WTC11 (cell line): ENCODE data around the gene EME1.

Experiments used
- AFF4 ChIP-seq: sonication (generic); formaldehyde crosslinking; IDR thresholded peaks from 2 replicates; pipeline ENCODE4 v1.8.1; 2023; ENCODE audit warnings: mild to moderate bottlenecking, missing genetic modification reagents, borderline replicate concordance
- ATF2 ChIP-seq: sonication (generic); formaldehyde crosslinking; IDR thresholded peaks from 2 replicates; pipeline ENCODE4 v1.8.1; 2022; ENCODE audit warnings: low read depth, missing genetic modification reagents, borderline replicate concordance
- CTCF ChIP-seq: fragments of 200-600 bp; IDR thresholded peaks from 2 replicates; pipeline ENCODE4 v1.8.0; 2022; ENCODE audit warnings: antibody characterized with exemption
- IRF1 ChIP-seq: sonication (generic); formaldehyde crosslinking; IDR thresholded peaks from 2 replicates; pipeline ENCODE4 v1.8.0; 2023; ENCODE audit warnings: missing genetic modification reagents
- IRF2 ChIP-seq: sonication (generic); formaldehyde crosslinking; IDR thresholded peaks from 2 replicates; pipeline ENCODE4 v1.8.0; 2022; ENCODE audit warnings: low read depth, missing genetic modification reagents, borderline replicate concordance
- ZNF121 ChIP-seq: sonication (generic); formaldehyde crosslinking; IDR thresholded peaks from 2 replicates; pipeline ENCODE4 v1.8.0; 2023; ENCODE audit warnings: missing genetic modification reagents

GRCh38 chr17:50339381-50339780 lies 33.6 kb upstream of the EME1 start:
- TF ChIP-seq IRF1 (CRISPR knock-in tag), result no peak
- TF ChIP-seq ATF2 (CRISPR knock-in tag), result no peak
- no peak for TF ChIP-seq CTCF
- no peak for TF ChIP-seq ZNF121 (CRISPR knock-in tag)
- no peak for TF ChIP-seq AFF4
- TF ChIP-seq IRF2 (CRISPR knock-in tag), result no peak
